NB4 (cell line): ENCODE measurements around the gene ZC3HAV1L.

Experiments
- DNase-seq: peaks from one replicate; pipeline ENCODE4 v3.0.0; 2010; ENCODE audit warnings: low read depth
- H3K4me3 ChIP-seq: one replicate; pipeline ENCODE4 v1.5.1; 2011; ENCODE audit warnings: mild to moderate bottlenecking, low read depth, low read length, moderate library complexity
- CTCF ChIP-seq: IDR thresholded peaks from one replicate; pipeline ENCODE4 v1.5.1; 2012; ENCODE audit warnings: low read depth, low read length
- MAX ChIP-seq: IDR thresholded peaks from 2 replicates; pipeline ENCODE4 v1.6.1; 2011; ENCODE audit warnings: low read depth, low read length
- MYC ChIP-seq: IDR thresholded peaks from 2 replicates; pipeline ENCODE4 v1.6.1; 2011; ENCODE audit warnings: low read depth, low read length
- POLR2A ChIP-seq: IDR thresholded peaks from 2 replicates; pipeline ENCODE4 v1.6.1; 2011; ENCODE audit warnings: mild to moderate bottlenecking; ENCODE audit not compliant: insufficient read length; ENCODE audit errors: extremely low read depth

ZC3HAV1L gene

GRCh38 chr7:139049111-139049510 lies 13.3 kb upstream of the ZC3HAV1L start:
- TF ChIP-seq CTCF (no peak), POLR2A (no peak), MYC (no peak), MAX (no peak)
- DNase-seq: no peak
- no peak overlapping the region for H3K4me3 ChIP-seq

- no peak overlapping the region for H3K4me3 ChIP-seq
- no peak for DNase-seq
- TF ChIP-seq MYC (no peak), MAX (no peak), POLR2A (no peak), CTCF (no peak)
These were observed 12.1 kb upstream of the ZC3HAV1L start for GRCh38 chr7:139047970-139048369.

- no peak for DNase-seq
- H3K4me3 ChIP-seq: no peak overlapping the region
- no peak for TF ChIP-seq POLR2A
- TF ChIP-seq MAX: no peak
- TF ChIP-seq MYC: no peak
- TF ChIP-seq CTCF: no peak
These were observed 10.3 kb upstream of the ZC3HAV1L start for GRCh38 chr7:139046143-139046542.

GRCh38 chr7:139044813-139045794 lies 9.3 kb upstream of the ZC3HAV1L start:
- TF ChIP-seq CTCF (no peak), POLR2A (no peak), MAX (no peak), MYC (no peak)
- DNase-seq: peak; percentile 69

GRCh38 chr7:139043823-139044812 lies 8.3 kb upstream of the ZC3HAV1L start:
- DNase-seq: peak; percentile 85
- H3K4me3 ChIP-seq: no peak overlapping the region
- no peak for TF ChIP-seq POLR2A
- TF ChIP-seq MYC: peak; percentile 27; the same call in 1 of the 2 replicates
- TF ChIP-seq MAX: 0 out of 2 replicates have a peak, but pooled peaks have one; percentile 22
- TF ChIP-seq CTCF: peak; percentile 6

More at GRCh38 chr7:139044813-139045794, 9.3 kb upstream of the ZC3HAV1L start:
- H3K4me3 ChIP-seq: no peak overlapping the region
